Anterior cingulate cortex (tissue), 58 donors: ENCODE results near the gene EFCAB6.
A peak's percentile ranks its signal among the peaks of the same experiment; 100 is the strongest.

Experiments
- DNase-seq, 58 donors: peaks; one replicate each; lab custom pipeline; 2025; lab: John Stamatoyannopoulos, UW

The EFCAB6 gene

GRCh38 chr22:43516386-43516785, 295.7 kb downstream of the EFCAB6 start:
- no peak for DNase-seq

- DNase-seq, result no peak
Measured at GRCh38 chr22:43515902-43516301, 296.2 kb downstream of the EFCAB6 start.

- DNase-seq, result no peak
Measured at GRCh38 chr22:43515411-43515810, 296.7 kb downstream of the EFCAB6 start.

- no peak for DNase-seq
Measured at GRCh38 chr22:43514476-43515157, 297.5 kb downstream of the EFCAB6 start.

GRCh38 chr22:43512279-43512678, 299.8 kb downstream of the EFCAB6 start:
- no peak for DNase-seq

- DNase-seq, result no peak
Measured at GRCh38 chr22:43511276-43511910, 300.7 kb downstream of the EFCAB6 start.

GRCh38 chr22:43510281-43511070, 301.6 kb downstream of the EFCAB6 start:
- DNase-seq, result no peak

- DNase-seq, result no peak
Measured at GRCh38 chr22:43509337-43509736, 302.8 kb downstream of the EFCAB6 start.

- DNase-seq, result no peak
Measured at GRCh38 chr22:43508489-43508888, 303.6 kb downstream of the EFCAB6 start.

- no peak for DNase-seq
Measured at GRCh38 chr22:43507235-43507634, 304.9 kb downstream of the EFCAB6 start.

GRCh38 chr22:43506487-43506886, 305.6 kb downstream of the EFCAB6 start:
- no peak for DNase-seq

- DNase-seq, result no peak
Measured at GRCh38 chr22:43505896-43506295, 306.2 kb downstream of the EFCAB6 start.

- DNase-seq, result no peak
Measured at GRCh38 chr22:43505423-43505822, 306.7 kb downstream of the EFCAB6 start.

GRCh38 chr22:43504666-43505261, 307.3 kb downstream of the EFCAB6 start:
- DNase-seq, result no peak

GRCh38 chr22:43504068-43504467, 308.0 kb downstream of the EFCAB6 start:
- no peak for DNase-seq

GRCh38 chr22:43502306-43502874, 309.7 kb downstream of the EFCAB6 start:
- DNase-seq, result no peak

GRCh38 chr22:43501878-43502277, 310.2 kb downstream of the EFCAB6 start:
- peak in 27 of 58 donors; percentile 6 to 68 (median 39) for DNase-seq

GRCh38 chr22:43500792-43501785, 311.0 kb downstream of the EFCAB6 start:
- no peak for DNase-seq

GRCh38 chr22:43498856-43499253, 313.2 kb downstream of the EFCAB6 start:
- DNase-seq, result no peak
